GM23338 (cell line): ENCODE results near the gene CHMP1B. TPM values are rescaled to one million over a fixed set of nuclear protein-coding genes. Genes with fewer than 3 reads are reported as not detected.
"Not testable (repeated sequence)": the region's sequence is repeated elsewhere in the genome, so short reads cannot be mapped to it uniquely, and the experiment has no call there.

Experiments used
- ATAC-seq: fragments of 200-7000 bp; cut with Tn5 transposase; 3 replicates; pipeline ENCODE4 v1.9.1; 2020
- DNase-seq: peaks from one replicate; pipeline ENCODE4 v3.0.0-alpha.2; 2015; ENCODE audit warnings: low spot score
- H2AFZ ChIP-seq: fragments of 200-600 bp; sonication (generic); 2 replicates; pipeline ENCODE4 v1.8.0; 2016; ENCODE audit warnings: antibody characterized with exemption, mild to moderate bottlenecking, moderate library complexity
- H3F3A ChIP-seq: fragments of 200-600 bp; sonication (generic); replicated peaks from 2 replicates; pipeline ENCODE4 v1.8.0; 2017; ENCODE audit warnings: antibody characterized with exemption, mixed run types, low read depth
- H3K27ac ChIP-seq: fragments of 200-600 bp; sonication (generic); 2 replicates; pipeline ENCODE4 v1.6.1; 2016; ENCODE audit warnings: low read depth
- H3K27me3 ChIP-seq: fragments of 200-600 bp; sonication (generic); 2 replicates; pipeline ENCODE4 v1.8.0; 2016; ENCODE audit warnings: mild to moderate bottlenecking, mixed run types, moderate library complexity; ENCODE audit not compliant: insufficient read depth
- H3K36me3 ChIP-seq: fragments of 200-600 bp; sonication (generic); 2 replicates; pipeline ENCODE4 v1.8.0; 2016; ENCODE audit warnings: mild to moderate bottlenecking; ENCODE audit not compliant: insufficient read depth
- H3K4me1 ChIP-seq: fragments of 200-600 bp; sonication (generic); 2 replicates; pipeline ENCODE4 v1.8.0; 2016; ENCODE audit warnings: mild to moderate bottlenecking, moderate library complexity; ENCODE audit not compliant: insufficient read depth
- H3K4me2 ChIP-seq: fragments of 200-600 bp; sonication (generic); 2 replicates; pipeline ENCODE4 v1.7.1; 2017; ENCODE audit warnings: mixed run types
- H3K4me3 ChIP-seq: fragments of 200-600 bp; sonication (generic); 2 replicates; pipeline ENCODE4 v1.6.1; 2016; ENCODE audit warnings: mixed run types
- H3K79me2 ChIP-seq: fragments of 200-600 bp; sonication (generic); replicated peaks from 2 replicates; pipeline ENCODE4 v1.8.0; 2017; ENCODE audit warnings: mild to moderate bottlenecking; ENCODE audit not compliant: insufficient read depth
- H3K9me2 ChIP-seq: fragments of 200-600 bp; sonication (generic); 2 replicates; pipeline ENCODE4 v1.8.0; 2017; ENCODE audit not compliant: insufficient read depth
- H4K20me1 ChIP-seq: fragments of 200-600 bp; sonication (generic); replicated peaks from 2 replicates; pipeline ENCODE4 v1.8.0; 2017; ENCODE audit warnings: mild to moderate bottlenecking; ENCODE audit not compliant: insufficient read depth
- H3K27ac Mint-ChIP-seq: 2 replicates; pipeline ENCODE4 v1.8.0; 2020; ENCODE audit warnings: inconsistent platforms, mild to moderate bottlenecking, moderate library complexity, mixed read lengths
- H3K27me3 Mint-ChIP-seq: 3 replicates; pipeline ENCODE4 v1.8.0; 2022; ENCODE audit warnings: low read depth, mild to moderate bottlenecking, moderate library complexity, mixed read lengths, inconsistent platforms; ENCODE audit not compliant: insufficient read depth, poor library complexity
- H3K36me3 Mint-ChIP-seq: 3 replicates; pipeline ENCODE4 v1.8.0; 2021; ENCODE audit warnings: low read depth, mild to moderate bottlenecking, inconsistent platforms, moderate library complexity, mixed read lengths
- H3K4me1 Mint-ChIP-seq: 3 replicates; pipeline ENCODE4 v1.8.0; 2020; ENCODE audit warnings: mild to moderate bottlenecking, inconsistent platforms, mixed read lengths
- H3K4me3 Mint-ChIP-seq: 3 replicates; pipeline ENCODE4 v1.8.0; 2021; ENCODE audit warnings: moderate library complexity, mild to moderate bottlenecking, inconsistent platforms, mixed read lengths
- H3K9me3 Mint-ChIP-seq: 3 replicates; pipeline ENCODE4 v1.8.0; 2020; ENCODE audit warnings: moderate library complexity, mild to moderate bottlenecking, inconsistent platforms, mixed read lengths
- CREB1 ChIP-seq: fragments of 250-450 bp; sonication (Bioruptor Pico); IDR thresholded peaks from 2 replicates; pipeline ENCODE4 v1.5.0; 2020; ENCODE audit warnings: low read depth, mild to moderate bottlenecking, moderate library complexity
- CTCF ChIP-seq, 2 experiments: fragments of 200-600 bp in 1 of 2; sonication (generic) in 1 of 2; conservative IDR thresholded peaks; 2 replicates each; pipeline versions ENCODE4 v1.5.1 to v1.6.1; 2016 to 2017; ENCODE audit warnings: antibody characterized with exemption in 2 of 2, low read depth in 2 of 2, mild to moderate bottlenecking in 2 of 2, moderate library complexity in 1 of 2
- ETS1 ChIP-seq: IDR thresholded peaks from 2 replicates; pipeline ENCODE4 v1.6.1; 2016; ENCODE audit warnings: antibody characterized with exemption
- EZH2 ChIP-seq: fragments of 200-600 bp; sonication (generic); IDR thresholded peaks from one replicate; pipeline ENCODE4 v1.8.0; 2017; ENCODE audit warnings: antibody characterized with exemption, mild to moderate bottlenecking, low read depth; ENCODE audit not compliant: unreplicated experiment
- EZH2phosphoT487 ChIP-seq: fragments of 200-600 bp; sonication (generic); IDR thresholded peaks from one replicate; pipeline ENCODE4 v1.8.1; 2018; ENCODE audit warnings: antibody characterized with exemption; ENCODE audit not compliant: unreplicated experiment
- JUNB ChIP-seq: IDR thresholded peaks from one replicate; pipeline ENCODE4 v1.6.1; 2016; ENCODE audit warnings: antibody characterized with exemption; ENCODE audit not compliant: unreplicated experiment
- NANOG ChIP-seq: IDR thresholded peaks from 2 replicates; pipeline ENCODE4 v1.6.1; 2016; ENCODE audit warnings: antibody characterized with exemption, borderline replicate concordance
- REST ChIP-seq: IDR thresholded peaks from one replicate; pipeline ENCODE4 v1.6.1; 2018; ENCODE audit warnings: antibody characterized with exemption; ENCODE audit not compliant: unreplicated experiment
- STAT1 ChIP-seq: IDR thresholded peaks from one replicate; pipeline ENCODE4 v1.6.1; 2016; ENCODE audit warnings: antibody characterized with exemption; ENCODE audit not compliant: unreplicated experiment
- ZNF114 ChIP-seq: fragments of 250-450 bp; sonication (Bioruptor Pico); IDR thresholded peaks from 2 replicates; pipeline ENCODE4 v1.5.0; 2020; ENCODE audit warnings: mild to moderate bottlenecking, moderate library complexity
- ZNF331 ChIP-seq: fragments of 250-450 bp; sonication (Bioruptor Pico); IDR thresholded peaks from 2 replicates; pipeline ENCODE4 v1.5.0; 2020; ENCODE audit warnings: low read depth, mild to moderate bottlenecking, moderate library complexity
- polyA plus RNA-seq: library from polyadenylated mRNA; unstranded; fragments of >200 nt; fragmentation: Nextera tagmentation; extraction: Ambion mirVana; gene quantifications from 2 replicates; pipeline ENCODE4 v1.2.1, GENCODE V29; 2016
- total RNA-seq: library from RNA; depleted of rRNA; stranded (reverse); fragments of >200 nt; shearing (Covaris generic); gene quantifications from 2 replicates; pipeline ENCODE4 v1.2.3, GENCODE V29; 2014

CHMP1B gene
- total and polyA plus RNA-seq, 2 experiments from 2014 or later: 41.8 to 52.1 TPM

GRCh38 chr18:11892438-11892837 is 41.2 kb downstream of the CHMP1B start:
- H3K9me2 ChIP-seq, H3K4me2 ChIP-seq, H3K36me3 ChIP-seq, H3K4me1 Mint-ChIP-seq, H3K27me3 ChIP-seq, ATAC-seq, DNase-seq, H3K9me3 Mint-ChIP-seq, H3K79me2 ChIP-seq, H3K4me3 ChIP-seq, H3F3A ChIP-seq, H3K4me3 Mint-ChIP-seq, H3K27me3 Mint-ChIP-seq, H3K4me1 ChIP-seq, H3K27ac ChIP-seq, H4K20me1 ChIP-seq, H2AFZ ChIP-seq, H3K27ac Mint-ChIP-seq: not testable (repeated sequence)
- H3K36me3 Mint-ChIP-seq: peaks cover 26% of the 10 kb centered on the region; the same call in 2 of the 3 replicates

DNA sequence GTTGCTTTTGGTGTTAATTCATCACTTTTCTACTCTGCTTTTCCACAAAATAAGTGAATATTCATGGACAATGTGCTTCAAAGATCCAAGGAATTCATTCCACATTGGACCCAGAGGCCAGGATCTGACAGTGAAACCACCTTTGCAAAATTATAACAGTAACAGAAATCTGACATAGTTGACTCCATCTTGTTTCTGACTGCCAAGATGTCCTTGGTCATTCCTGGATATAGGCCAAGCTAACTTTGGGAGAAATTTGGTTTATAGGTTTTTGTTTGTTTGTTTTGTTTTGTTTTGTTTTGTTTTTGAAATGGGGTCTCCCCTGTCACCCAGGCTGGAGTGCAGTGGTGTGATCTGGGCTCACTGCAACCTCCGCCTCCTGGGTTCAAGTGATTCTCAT is 46.6 kb downstream of the CHMP1B start:
- Mint-ChIP-seq H3K4me1 (peaks cover 11% of the 10 kb centered on the region), H3K36me3 (peaks cover 20% of the 10 kb centered on the region; the same call in 2 of the 3 replicates), H3K4me3 (no peak overlapping the region), H3K27me3 (no peaks in the 10 kb centered on the region), H3K27ac (no peak overlapping the region), H3K9me3 (no peaks in the 10 kb centered on the region)
- no peaks in the 10 kb centered on the region for H3K79me2 ChIP-seq
- no peak overlapping the region for H3K4me3 ChIP-seq
- no peak overlapping the region for H3K4me2 ChIP-seq
- peaks cover 4% of the 10 kb centered on the region; the same call in 1 of the 2 replicates for H3K36me3 ChIP-seq
- H3K27me3 ChIP-seq: no peaks in the 10 kb centered on the region
- DNase-seq (no peak), ATAC-seq (no peak)
- H3F3A ChIP-seq: no peaks in the 10 kb centered on the region
- H3K9me2 ChIP-seq: no peaks in the 10 kb centered on the region
- H2AFZ ChIP-seq: no peak overlapping the region
- no peak overlapping the region for H3K27ac ChIP-seq
- no peaks in the 10 kb centered on the region for H4K20me1 ChIP-seq
- H3K4me1 ChIP-seq: peaks cover 9% of the 10 kb centered on the region
- TF ChIP-seq NANOG: no peak
- no peak for TF ChIP-seq ZNF331 (CRISPR knock-in tag)
- TF ChIP-seq EZH2: no peak
- no peak for TF ChIP-seq CREB1 (CRISPR knock-in tag)
- no peak for TF ChIP-seq EZH2phosphoT487
- no peak for TF ChIP-seq REST
- no peak for TF ChIP-seq CTCF (conservative IDR thresholded peaks at IDR 0.05; ENCODE audit: low read depth in 2 of 2)
- no peak for TF ChIP-seq ETS1
- TF ChIP-seq STAT1: no peak
- TF ChIP-seq JUNB: no peak
- TF ChIP-seq ZNF114 (CRISPR knock-in tag): no peak
